Right ventricle myocardium inferior (tissue), 1 donor: Measurements from ENCODE around the gene BCO2. TPM values are rescaled to one million over a fixed set of nuclear protein-coding genes. Genes with fewer than 3 reads are reported as not detected.

Experiments used
- total RNA-seq: library from RNA; stranded (reverse); fragmentation: NEBNext Ultra II Directional; extraction: Animal tissue kit (Norgen Biotek cat#: 25700); gene quantifications from one replicate; pipeline ENCODE4 v1.2.1, GENCODE V29; 2021
- donor health status: DM: no; HTN: yes; CAD: no; lungs with severe emphysema.

The BCO2 gene
- total RNA-seq, 1 donor from 2014 or later = 155 TPM

Other genes with a start within 250 kb of the BCO2 start
- gene DIXDC1, start 238.2 kb upstream of the BCO2 start, total RNA-seq = 20.7 TPM
- gene DLAT, start 150.1 kb upstream of the BCO2 start, total RNA-seq = 157 TPM
- gene PIH1D2, start 101.5 kb upstream of the BCO2 start, total RNA-seq = 1.2 TPM
- 8.1 TPM for gene NKAPD1, start 101.2 kb upstream of the BCO2 start, total RNA-seq
- gene TIMM8B, start 88.8 kb upstream of the BCO2 start, total RNA-seq = 176 TPM
- gene SDHD, start 88.6 kb upstream of the BCO2 start, total RNA-seq = 281 TPM
- gene IL18, start 11.4 kb upstream of the BCO2 start, total RNA-seq = 1.8 TPM
- gene TEX12, start 8.1 kb upstream of the BCO2 start, total RNA-seq = 0.54 TPM
- 31.4 TPM for gene PTS, start 50.9 kb downstream of the BCO2 start, total RNA-seq
- gene PLET1, start 85.3 kb downstream of the BCO2 start, total RNA-seq = not detected